Endodermal cell (in vitro differentiated cells): ENCODE data around the gene CCDC88C. TPM values are rescaled to one million over a fixed set of nuclear protein-coding genes. Genes with fewer than 3 reads are reported as not detected.

Experiments used
- DNase-seq: peaks from one replicate; pipeline ENCODE4 v3.0.0-alpha.2; 2017
- H3K27ac ChIP-seq: 2 replicates; pipeline ENCODE4 v1.5.1; 2013; ENCODE audit warnings: mild to moderate bottlenecking, low read depth, low read length, moderate library complexity
- H3K27me3 ChIP-seq: 2 replicates; pipeline ENCODE4 v1.6.1; 2013; ENCODE audit warnings: mild to moderate bottlenecking, low read length, moderate library complexity; ENCODE audit not compliant: insufficient read depth, control insufficient read depth, poor library complexity, severe bottlenecking
- H3K36me3 ChIP-seq: 2 replicates; pipeline ENCODE4 v1.7.0; 2013; ENCODE audit warnings: mild to moderate bottlenecking, low read length, moderate library complexity; ENCODE audit not compliant: control insufficient read depth, insufficient read depth
- H3K4me1 ChIP-seq: one replicate; pipeline ENCODE4 v1.7.0; 2013; ENCODE audit warnings: low read length; ENCODE audit not compliant: control insufficient read depth, insufficient read depth
- H3K4me3 ChIP-seq: 2 replicates; pipeline ENCODE4 v1.5.1; 2013; ENCODE audit warnings: mild to moderate bottlenecking, low read length, moderate library complexity
- H3K9ac ChIP-seq: 2 replicates; pipeline ENCODE4 v1.6.1; 2013; ENCODE audit warnings: mild to moderate bottlenecking, low read length, moderate library complexity; ENCODE audit not compliant: poor library complexity, severe bottlenecking; ENCODE audit errors: extremely low read depth
- H3K9me3 ChIP-seq: 2 replicates; pipeline ENCODE4 v1.6.1; 2013; ENCODE audit warnings: mild to moderate bottlenecking, low read length, moderate library complexity; ENCODE audit not compliant: control insufficient read depth
- H3K27ac Mint-ChIP-seq: 2 replicates; pipeline ENCODE4 v1.8.0; 2020; ENCODE audit warnings: mixed read lengths
- H3K27me3 Mint-ChIP-seq: 2 replicates; pipeline ENCODE4 v1.8.0; 2021; ENCODE audit warnings: mild to moderate bottlenecking, mixed read lengths; ENCODE audit not compliant: insufficient read depth
- H3K36me3 Mint-ChIP-seq: 2 replicates; pipeline ENCODE4 v1.8.0; 2020; ENCODE audit warnings: low read depth, mixed read lengths
- H3K4me1 Mint-ChIP-seq: 2 replicates; pipeline ENCODE4 v1.8.0; 2020; ENCODE audit warnings: mixed read lengths
- H3K4me3 Mint-ChIP-seq: 2 replicates; pipeline ENCODE4 v1.8.0; 2020; ENCODE audit warnings: mild to moderate bottlenecking, moderate library complexity, mixed read lengths
- H3K9me3 Mint-ChIP-seq: 2 replicates; pipeline ENCODE4 v1.8.0; 2020; ENCODE audit warnings: mild to moderate bottlenecking, mixed read lengths
- WGBS, 2 experiments: methylation state at CpG; one replicate each; pipeline versions ENCODE4 v1.1.5 to v1.1.7; 2013; ENCODE audit warnings: missing lambda C conversion rate in 2 of 2, mixed read lengths in 1 of 2; ENCODE audit not compliant: insufficient coverage in 1 of 2, insufficient read length in 1 of 2; 5-methylcytosine and 5-hydroxymethylcytosine counted together
- total RNA-seq, 2 donors: library from RNA; stranded (reverse); fragmentation: NEBNext Ultra II Directional in 1 of 2; extraction: Animal tissue kit (Norgen Biotek cat#: 25700) in 1 of 2; gene quantifications; 2 replicates in 1 of 2; 3 replicates in 1 of 2; pipeline ENCODE4 v1.2.1, GENCODE V29; 2021
- TF ChIP-seq, protein P1 (sequence below): fragments of 200-600 bp; sonication (generic); conservative IDR thresholded peaks from 2 replicates; pipeline ENCODE4 v1.5.0; 2021; ENCODE audit warnings: antibody characterized with exemption, mild to moderate bottlenecking

Gene CCDC88C
- total RNA-seq, 2 donors from 2014 or later = 50.0 to 50.5 TPM

GRCh38 chr14:91254461-91254860 is 163.2 kb downstream of the CCDC88C start:
- whole genome bisulfite sequencing, 2 experiments = 81% methylated on average over 3 of the region's 3 CpGs; no CpG with 5 or more reads in 1 of the 2 experiments
- TF ChIP-seq, protein P1, sequence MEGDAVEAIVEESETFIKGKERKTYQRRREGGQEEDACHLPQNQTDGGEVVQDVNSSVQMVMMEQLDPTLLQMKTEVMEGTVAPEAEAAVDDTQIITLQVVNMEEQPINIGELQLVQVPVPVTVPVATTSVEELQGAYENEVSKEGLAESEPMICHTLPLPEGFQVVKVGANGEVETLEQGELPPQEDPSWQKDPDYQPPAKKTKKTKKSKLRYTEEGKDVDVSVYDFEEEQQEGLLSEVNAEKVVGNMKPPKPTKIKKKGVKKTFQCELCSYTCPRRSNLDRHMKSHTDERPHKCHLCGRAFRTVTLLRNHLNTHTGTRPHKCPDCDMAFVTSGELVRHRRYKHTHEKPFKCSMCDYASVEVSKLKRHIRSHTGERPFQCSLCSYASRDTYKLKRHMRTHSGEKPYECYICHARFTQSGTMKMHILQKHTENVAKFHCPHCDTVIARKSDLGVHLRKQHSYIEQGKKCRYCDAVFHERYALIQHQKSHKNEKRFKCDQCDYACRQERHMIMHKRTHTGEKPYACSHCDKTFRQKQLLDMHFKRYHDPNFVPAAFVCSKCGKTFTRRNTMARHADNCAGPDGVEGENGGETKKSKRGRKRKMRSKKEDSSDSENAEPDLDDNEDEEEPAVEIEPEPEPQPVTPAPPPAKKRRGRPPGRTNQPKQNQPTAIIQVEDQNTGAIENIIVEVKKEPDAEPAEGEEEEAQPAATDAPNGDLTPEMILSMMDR = no peak

GRCh38 chr14:91253795-91254323 is 163.8 kb downstream of the CCDC88C start:
- Mint-ChIP-seq H3K9me3 (no peaks in the 10 kb centered on the region), H3K4me3 (peak overlapping the region; percentile 66), H3K36me3 (no peaks in the 10 kb centered on the region), H3K27me3 (peaks cover 19% of the 10 kb centered on the region), H3K27ac (no peak overlapping the region), H3K4me1 (peaks cover 22% of the 10 kb centered on the region)
- H3K9ac ChIP-seq = no peak overlapping the region
- 25 to 53% methylated on average over 5 to 20 of the region's 20 CpGs for WGBS, 2 experiments
- DNase-seq = peak; percentile 69
- no peaks in the 10 kb centered on the region for H3K27me3 ChIP-seq
- no peaks in the 10 kb centered on the region for H3K9me3 ChIP-seq
- TF ChIP-seq, protein P1 = no peak
- H3K4me3 ChIP-seq = peak overlapping the region; percentile 73
- H3K36me3 ChIP-seq = no peaks in the 10 kb centered on the region
- no peak overlapping the region for H3K27ac ChIP-seq
- peaks cover 5% of the 10 kb centered on the region for H3K4me1 ChIP-seq

More at GRCh38 chr14:91254461-91254860, 163.2 kb downstream of the CCDC88C start:
- Mint-ChIP-seq H3K27ac (no peak overlapping the region), H3K4me1 (peaks cover 22% of the 10 kb centered on the region), H3K27me3 (peaks cover 19% of the 10 kb centered on the region), H3K9me3 (no peaks in the 10 kb centered on the region), H3K36me3 (no peaks in the 10 kb centered on the region), H3K4me3 (peak overlapping the region; percentile 66)
- Histone ChIP-seq H3K27me3 (no peaks in the 10 kb centered on the region), H3K36me3 (no peaks in the 10 kb centered on the region), H3K4me3 (no peak overlapping the region), H3K9ac (no peak overlapping the region), H3K9me3 (no peaks in the 10 kb centered on the region), H3K4me1 (peaks cover 5% of the 10 kb centered on the region), H3K27ac (no peak overlapping the region)
- no peak for DNase-seq

DNA sequence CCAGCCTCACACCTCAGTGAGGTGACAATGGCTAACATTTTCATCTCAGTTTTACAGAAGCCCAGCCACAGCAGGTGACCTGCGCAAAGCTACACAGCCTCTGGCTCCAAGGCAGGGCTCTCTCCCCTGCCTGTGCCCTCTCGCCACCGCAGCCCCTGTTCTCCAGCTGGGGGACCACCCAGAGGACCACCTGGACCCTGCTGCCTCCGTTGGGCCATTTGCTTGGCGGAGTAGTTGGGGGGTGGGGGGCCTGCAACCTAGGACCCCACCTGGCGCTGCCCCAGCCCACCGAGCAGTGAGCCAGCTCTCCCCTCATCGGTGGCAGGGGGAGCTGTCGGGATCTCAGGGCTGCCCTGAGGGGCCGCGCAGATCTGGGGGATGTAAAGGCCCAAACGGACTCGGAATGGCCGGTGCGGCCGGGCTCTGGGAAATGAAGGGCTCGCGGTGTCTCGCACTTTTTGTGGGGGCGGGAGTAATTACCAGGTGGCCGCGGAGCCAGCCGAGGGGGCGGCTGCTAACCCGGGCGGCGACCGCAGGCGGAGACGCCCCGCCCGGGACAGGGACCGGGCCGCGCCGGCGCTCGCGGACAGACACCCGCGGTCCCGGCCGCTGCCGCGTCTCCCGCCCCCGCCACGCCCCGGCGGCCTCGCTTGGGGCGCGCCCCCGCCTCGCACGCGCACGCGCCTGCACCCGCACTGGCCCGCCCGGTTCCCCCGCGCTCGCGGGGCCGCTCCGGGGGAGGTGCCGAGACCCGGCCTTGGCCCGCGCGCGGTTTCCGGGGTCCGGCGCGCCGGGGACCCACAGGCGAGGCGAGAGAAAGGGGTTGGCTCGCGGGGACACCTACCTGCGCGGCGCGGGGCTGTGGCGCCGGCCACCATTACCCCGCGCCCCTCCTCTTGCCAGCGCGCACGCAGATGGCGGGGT is 164.5 kb downstream of the CCDC88C start:
- Mint-ChIP-seq H3K4me3 (peak overlapping the region; percentile 66), H3K27me3 (peaks cover 19% of the 10 kb centered on the region), H3K27ac (no peak overlapping the region), H3K9me3 (no peaks in the 10 kb centered on the region), H3K4me1 (peaks cover 22% of the 10 kb centered on the region), H3K36me3 (no peaks in the 10 kb centered on the region)
- peak overlapping the region; percentile 73 for H3K4me3 ChIP-seq
- 2 to 6% methylated on average over 16 to 95 of the region's 95 CpGs for WGBS, 2 experiments
- H3K27ac ChIP-seq = no peak overlapping the region
- H3K36me3 ChIP-seq = no peaks in the 10 kb centered on the region
- peak; percentile 88 for DNase-seq
- TF ChIP-seq, protein P1 = peak; percentile 70
- no peak overlapping the region for H3K9ac ChIP-seq
- no peaks in the 10 kb centered on the region for H3K9me3 ChIP-seq
- peaks cover 5% of the 10 kb centered on the region for H3K4me1 ChIP-seq
- H3K27me3 ChIP-seq = no peaks in the 10 kb centered on the region
